K562 (cell line): ENCODE measurements around the gene CACNA2D3. TPM values are rescaled to one million over a fixed set of nuclear protein-coding genes. Genes with fewer than 3 reads are reported as not detected.

ENCODE experiments used
- ATAC-seq: fragments of 200-7000 bp; cut with Tn5 transposase; 3 replicates; pipeline ENCODE4 v1.9.1; 2020; ENCODE audit warnings: moderate library complexity
- BruUV-seq: library from RNA; stranded (reverse); fragments of 400-500 nt; replicated peaks from 2 replicates; lab custom pipeline; 2021; lab: Mats Ljungman, UMichigan
- CTCF ChIA-PET: fragments of 300-600 bp; formaldehyde crosslinking; extraction: SDS; loops from one replicate; lab custom pipeline; 2021; ENCODE audit warnings: low intra/inter-chr PET ratio; lab: Yijun Ruan, JAX
- POLR2A ChIA-PET: fragments of 300-600, 350-650 bp; sonication (Branson Sonifier 250); formaldehyde crosslinking; extraction: SDS; loops from one replicate; lab custom pipeline; 2021; ENCODE audit warnings: antibody characterized with exemption, inconsistent platforms; lab: Yijun Ruan, JAX
- DNase-seq, 4 experiments: peaks; one replicate each; pipeline versions ENCODE4 v3.0.0 to v3.0.0-alpha.2; 2011 to 2018; ENCODE audit warnings: low spot score in 3 of 4, mixed read lengths in 3 of 4; ENCODE audit errors: extremely low read depth in 1 of 4
- FAIRE-seq: peaks from 2 replicates; lab custom pipeline; 2011; peaks lifted over from hg19 to GRCh38; lab: Jason Lieb, UNC
- H2AFZ ChIP-seq: 2 replicates; pipeline ENCODE4 v1.6.0; 2011; ENCODE audit warnings: low read depth, low read length, control low read depth, inconsistent platforms
- H3K27ac ChIP-seq: fragments of 200-600 bp; 3 replicates; pipeline ENCODE4 v1.8.0; 2011; ENCODE audit warnings: low read depth, mild to moderate bottlenecking, control low read depth, inconsistent platforms, low read length, moderate library complexity, mixed read lengths; ENCODE audit errors: extremely low read depth
- H3K27me3 ChIP-seq, 2 experiments: fragments of 300-600 bp in 1 of 2; 2 replicates in 1 of 2; 3 replicates in 1 of 2; pipeline versions ENCODE4 v1.6.0 to v1.8.0; 2011; ENCODE audit warnings: inconsistent platforms in 2 of 2, low read length in 2 of 2, mild to moderate bottlenecking in 1 of 2, mixed read lengths in 1 of 2, moderate library complexity in 1 of 2; ENCODE audit not compliant: control insufficient read depth in 2 of 2, insufficient read depth in 2 of 2
- H3K36me3 ChIP-seq: fragments of 300-600 bp; 3 replicates; pipeline ENCODE4 v1.8.0; 2011; ENCODE audit warnings: mild to moderate bottlenecking, low read length, inconsistent platforms; ENCODE audit not compliant: control insufficient read depth, insufficient read depth
- H3K4me1 ChIP-seq, 2 experiments: fragments of 200-600 bp in 1 of 2; replicated peaks in 1 of 2; 2 replicates in 1 of 2; 3 replicates in 1 of 2; pipeline versions ENCODE4 v1.5.1 to v1.8.0; 2011; ENCODE audit warnings: inconsistent platforms in 2 of 2, low read length in 2 of 2, mild to moderate bottlenecking in 1 of 2, mixed read lengths in 1 of 2, moderate library complexity in 1 of 2; ENCODE audit not compliant: control insufficient read depth in 2 of 2, insufficient read depth in 2 of 2
- H3K4me2 ChIP-seq: 2 replicates; pipeline ENCODE4 v1.6.1; 2011; ENCODE audit warnings: low read length, control low read depth, inconsistent platforms, mixed read lengths; ENCODE audit not compliant: insufficient read depth
- H3K4me3 ChIP-seq: fragments of 200-600 bp; sonication (generic), shearing (Covaris generic); 2 replicates; pipeline ENCODE4 v1.5.1; 2016; ENCODE audit warnings: control low read depth, inconsistent platforms
- H3K79me2 ChIP-seq: fragments of 200-600 bp; 3 replicates; pipeline ENCODE4 v1.8.0; 2011; ENCODE audit warnings: low read length, inconsistent platforms; ENCODE audit not compliant: control insufficient read depth, insufficient read depth
- H3K9ac ChIP-seq, 2 experiments: 2 replicates each; pipeline versions ENCODE4 v1.6.0 to v1.6.1; 2011; ENCODE audit warnings: low read depth in 2 of 2, low read length in 2 of 2, control low read depth in 1 of 2, inconsistent platforms in 1 of 2, mild to moderate bottlenecking in 1 of 2, mixed read lengths in 1 of 2; ENCODE audit not compliant: insufficient read depth in 1 of 2
- H3K9me1 ChIP-seq: one replicate; pipeline ENCODE4 v1.6.0; 2011; ENCODE audit warnings: inconsistent platforms, mild to moderate bottlenecking, low read length, moderate library complexity; ENCODE audit not compliant: control insufficient read depth, insufficient read depth
- H3K9me3 ChIP-seq: replicated peaks from 2 replicates; pipeline ENCODE4 v1.5.1; 2011; ENCODE audit warnings: low read depth, low read length, inconsistent platforms; ENCODE audit not compliant: control insufficient read depth, insufficient read depth
- H4K20me1 ChIP-seq: replicated peaks from 2 replicates; pipeline ENCODE4 v1.6.1; 2011; ENCODE audit warnings: low read length, inconsistent platforms, mixed read lengths; ENCODE audit not compliant: control insufficient read depth, insufficient read depth
- CEBPG ChIP-seq, 3 experiments: fragments of 200-800 bp in 1 of 3; sonication (Bioruptor generic) in 1 of 3; sonication (generic) in 1 of 3; formaldehyde crosslinking in 1 of 3; IDR thresholded peaks in 2 of 3; conservative IDR thresholded peaks in 1 of 3; 2 replicates each; pipeline versions ENCODE4 v1.6.1 to v1.8.0; 2016 to 2022; ENCODE audit warnings: missing compliant biosample characterization in 2 of 3, missing genetic modification characterization in 2 of 3, mild to moderate bottlenecking in 1 of 3, missing genetic modification reagents in 1 of 3
- DACH1 ChIP-seq: fragments of 450-650 bp; IDR thresholded peaks from 2 replicates; pipeline ENCODE4 v1.6.1; 2018; ENCODE audit not compliant: partially characterized antibody
- HDGF ChIP-seq: fragments of 450-650 bp; IDR thresholded peaks from 2 replicates; pipeline ENCODE4 v1.6.1; 2016
- KDM5B ChIP-seq: fragments of 200-600 bp; sonication (generic); IDR thresholded peaks from 2 replicates; pipeline ENCODE4 v1.6.1; 2012; ENCODE audit warnings: low read depth, mild to moderate bottlenecking, moderate library complexity, low read length, control low read depth, inconsistent platforms; ENCODE audit not compliant: insufficient replicate concordance
- MAFF ChIP-seq: IDR thresholded peaks from 2 replicates; pipeline ENCODE4 v1.6.1; 2012; ENCODE audit warnings: low read length, improper control_type of control experiment
- NCOR1 ChIP-seq: fragments of 450-650 bp; IDR thresholded peaks from 2 replicates; pipeline ENCODE4 v1.6.1; 2016; ENCODE audit warnings: mild to moderate bottlenecking, moderate library complexity
- NFE2 ChIP-seq: IDR thresholded peaks from 2 replicates; pipeline ENCODE4 v1.6.1; 2014; ENCODE audit warnings: antibody characterized with exemption, low read depth
- NFIX ChIP-seq: fragments of 250-450 bp; sonication (Bioruptor Pico); IDR thresholded peaks from 2 replicates; pipeline ENCODE4 v1.4.0; 2020; ENCODE audit warnings: low read depth, mild to moderate bottlenecking, moderate library complexity
- PHB ChIP-seq: fragments of 250-450 bp; sonication (Bioruptor Pico); IDR thresholded peaks from 2 replicates; pipeline ENCODE4 v1.5.0; 2021
- POLR2G ChIP-seq: fragments of 200-400 bp; formaldehyde crosslinking; IDR thresholded peaks from 2 replicates; pipeline ENCODE4 v1.6.1; 2017; ENCODE audit warnings: low read depth, mild to moderate bottlenecking, antibody characterized with exemption, low read length, moderate library complexity
- SRSF3 ChIP-seq: fragments of 200-400 bp; formaldehyde crosslinking; IDR thresholded peaks from 2 replicates; pipeline ENCODE4 v1.6.1; 2016; ENCODE audit warnings: mild to moderate bottlenecking, low read length, moderate library complexity; ENCODE audit not compliant: insufficient read depth
- ZNF143 ChIP-seq: sonication (generic); formaldehyde crosslinking; IDR thresholded peaks from 2 replicates; pipeline ENCODE4 v1.9.0; 2022; ENCODE audit warnings: mild to moderate bottlenecking, missing genetic modification reagents
- ZNF644 ChIP-seq: fragments of 200-800 bp; sonication (Bioruptor generic); IDR thresholded peaks from 2 replicates; pipeline ENCODE4 v1.6.1; 2016; ENCODE audit warnings: low read depth, missing genetic modification characterization, missing compliant biosample characterization
- WGBS: fragments of 100-300 bp; shearing (Covaris generic); methylation state at CpG from one replicate; pipeline ENCODE4 v1.1.6; 2016; ENCODE audit warnings: low coverage, mixed read lengths; ENCODE audit not compliant: insufficient coverage; ENCODE audit errors: missing lambda C conversion rate; 5-methylcytosine and 5-hydroxymethylcytosine counted together
- in situ Hi-C: fragments of 300-500 bp; cut with MboI; formaldehyde crosslinking; loops from 4 replicates; pipeline ENCODE4 v1.15.0; 2018; ENCODE audit warnings: inconsistent platforms, mixed read lengths
- intact Hi-C: fragments of 100-400 bp; cut with micrococcal nuclease; formaldehyde crosslinking; loops from 2 replicates; pipeline ENCODE4 v1.14.2; 2022
- polyA plus RNA-seq, 8 experiments: library from polyadenylated mRNA; depleted of rRNA in 4 of 8; stranded (reverse) in 5 of 8; unstranded in 3 of 8; fragments of >200 nt; fragmentation: Nextera tagmentation in 2 of 8; fragmentation: Illumina TruSeq in 1 of 8; extraction: Ambion mirVana in 2 of 8; extraction: Trizol in 1 of 8; gene quantifications; 2 replicates each; pipeline versions ENCODE4 v1.2.1 to v1.2.3, GENCODE V29; 2011 to 2014; ENCODE audit warnings: inconsistent platforms in 1 of 8, missing spikeins in 1 of 8
- total RNA-seq, 7 experiments: library from RNA; depleted of rRNA in 6 of 7; stranded (reverse); fragments of >200 nt in 6 of 7; fragmentation: Illumina TruSeq in 2 of 7; extraction: Trizol in 2 of 7; gene quantifications; 2 replicates each; pipeline versions ENCODE4 v1.2.1 to v1.2.3, GENCODE V29; 2011 to 2021; ENCODE audit warnings: low replicate concordance in 1 of 7
- TF ChIP-seq, protein P1 (sequence below): fragments of 250-450 bp; sonication (Bioruptor Pico); IDR thresholded peaks from 2 replicates; pipeline ENCODE4 v1.9.0; 2021; ENCODE audit warnings: mild to moderate bottlenecking
- TF ChIP-seq, protein P2 (sequence below): fragments of 450-650 bp; formaldehyde crosslinking; IDR thresholded peaks from 2 replicates; pipeline ENCODE4 v1.4.0; 2022; ENCODE audit warnings: missing genetic modification characterization
- TF ChIP-seq, protein P3 (sequence below): IDR thresholded peaks from 2 replicates; pipeline ENCODE4 v1.6.1; 2016; ENCODE audit warnings: missing genetic modification characterization, missing compliant biosample characterization
- TF ChIP-seq, protein P4 (sequence below): fragments of 250-450 bp; sonication (Bioruptor Pico); IDR thresholded peaks from 2 replicates; pipeline ENCODE4 v1.8.0; 2021; ENCODE audit warnings: moderate library complexity, mild to moderate bottlenecking, inconsistent platforms
- TF ChIP-seq, protein P5 (sequence below), 2 experiments: IDR thresholded peaks; 2 replicates each; pipeline ENCODE4 v1.6.1; 2011; ENCODE audit warnings: borderline replicate concordance in 1 of 2, control low read depth in 1 of 2, low read depth in 1 of 2, low read length in 1 of 2, mild to moderate bottlenecking in 1 of 2, mixed read lengths in 1 of 2, moderate library complexity in 1 of 2; ENCODE audit not compliant: insufficient read depth in 1 of 2, insufficient read length in 1 of 2, poor library complexity in 1 of 2, severe bottlenecking in 1 of 2; ENCODE audit errors: extremely low read depth in 1 of 2

The CACNA2D3 gene
- total and polyA plus RNA-seq, 9 of the 15 experiments (the other 6 are each of a cell fraction or from before 2014, with no cell fraction given): 0.01 TPM; not detected in 8

DNA sequence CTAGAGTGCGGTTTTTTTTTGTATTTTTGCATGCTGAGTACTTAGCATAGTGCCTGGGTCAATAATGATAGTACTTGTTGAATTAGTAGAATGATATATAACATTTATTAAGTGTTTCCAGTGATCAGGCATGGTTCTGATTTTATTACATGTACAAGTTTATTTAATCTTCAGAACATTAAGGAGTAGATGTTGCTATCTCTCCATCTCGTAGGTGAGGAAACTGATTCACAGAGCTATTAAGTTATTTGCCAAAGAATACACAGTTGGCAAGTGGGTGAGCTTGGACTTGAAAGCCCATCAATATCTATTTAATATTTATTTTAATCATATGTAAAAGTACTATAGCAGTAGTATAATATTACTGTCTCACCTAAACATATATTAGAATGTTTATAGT is 219.5 kb downstream of the CACNA2D3 start:
- no peak overlapping the region for H3K9ac ChIP-seq
- FAIRE-seq: no peak
- in situ Hi-C loops (no loop called here), intact Hi-C loops (no loop called here)
- H3K4me2 ChIP-seq: no peak overlapping the region
- ChIA-PET CTCF (no interaction called here), POLR2A (interaction anchor here (0.6 kb wide), 1 partner anchor 1066 kb away, joined by 3 read pairs; no protein-coding TSS in a partner anchor)
- BruUV-seq: no TSS peak
- no peaks in the 10 kb centered on the region for H3K9me3 ChIP-seq
- H3K27ac ChIP-seq: no peak overlapping the region
- no peaks in the 10 kb centered on the region for H3K4me1 ChIP-seq
- WGBS: 0% methylated on average over 2 of the region's 2 CpGs
- no peak for DNase-seq
- no peak overlapping the region for H3K4me3 ChIP-seq
- no peaks in the 10 kb centered on the region for H3K36me3 ChIP-seq
- TF ChIP-seq CEBPG (CRISPR knock-in tag; IDR thresholded peaks at IDR 0.05) (no peak), CEBPG (tag; conservative IDR thresholded peaks at IDR 0.05 in 1 of 2, IDR thresholded peaks at IDR 0.05 in 1 of 2) (no peak), ZNF143 (CRISPR knock-in tag) (no peak), PHB (CRISPR knock-in tag) (no peak), KDM5B (no peak), DACH1 (no peak), POLR2G (no peak), SRSF3 (no peak), NCOR1 (no peak), NFIX (no peak), HDGF (no peak), MAFF (no peak), ZNF644 (tag) (no peak), NFE2 (no peak)
- TF ChIP-seq, protein P1, sequence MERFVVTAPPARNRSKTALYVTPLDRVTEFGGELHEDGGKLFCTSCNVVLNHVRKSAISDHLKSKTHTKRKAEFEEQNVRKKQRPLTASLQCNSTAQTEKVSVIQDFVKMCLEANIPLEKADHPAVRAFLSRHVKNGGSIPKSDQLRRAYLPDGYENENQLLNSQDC: no peak
- TF ChIP-seq, protein P2, sequence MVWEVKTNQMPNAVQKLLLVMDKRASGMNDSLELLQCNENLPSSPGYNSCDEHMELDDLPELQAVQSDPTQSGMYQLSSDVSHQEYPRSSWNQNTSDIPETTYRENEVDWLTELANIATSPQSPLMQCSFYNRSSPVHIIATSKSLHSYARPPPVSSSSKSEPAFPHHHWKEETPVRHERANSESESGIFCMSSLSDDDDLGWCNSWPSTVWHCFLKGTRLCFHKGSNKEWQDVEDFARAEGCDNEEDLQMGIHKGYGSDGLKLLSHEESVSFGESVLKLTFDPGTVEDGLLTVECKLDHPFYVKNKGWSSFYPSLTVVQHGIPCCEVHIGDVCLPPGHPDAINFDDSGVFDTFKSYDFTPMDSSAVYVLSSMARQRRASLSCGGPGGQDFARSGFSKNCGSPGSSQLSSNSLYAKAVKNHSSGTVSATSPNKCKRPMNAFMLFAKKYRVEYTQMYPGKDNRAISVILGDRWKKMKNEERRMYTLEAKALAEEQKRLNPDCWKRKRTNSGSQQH (CRISPR knock-in tag): no peak
- TF ChIP-seq, protein P3, sequence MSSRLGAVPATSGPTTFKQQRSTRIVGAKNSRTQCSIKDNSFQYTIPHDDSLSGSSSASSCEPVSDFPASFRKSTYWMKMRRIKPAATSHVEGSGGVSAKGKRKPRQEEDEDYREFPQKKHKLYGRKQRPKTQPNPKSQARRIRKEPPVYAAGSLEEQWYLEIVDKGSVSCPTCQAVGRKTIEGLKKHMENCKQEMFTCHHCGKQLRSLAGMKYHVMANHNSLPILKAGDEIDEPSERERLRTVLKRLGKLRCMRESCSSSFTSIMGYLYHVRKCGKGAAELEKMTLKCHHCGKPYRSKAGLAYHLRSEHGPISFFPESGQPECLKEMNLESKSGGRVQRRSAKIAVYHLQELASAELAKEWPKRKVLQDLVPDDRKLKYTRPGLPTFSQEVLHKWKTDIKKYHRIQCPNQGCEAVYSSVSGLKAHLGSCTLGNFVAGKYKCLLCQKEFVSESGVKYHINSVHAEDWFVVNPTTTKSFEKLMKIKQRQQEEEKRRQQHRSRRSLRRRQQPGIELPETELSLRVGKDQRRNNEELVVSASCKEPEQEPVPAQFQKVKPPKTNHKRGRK (tag): no peak
- TF ChIP-seq, protein P4, sequence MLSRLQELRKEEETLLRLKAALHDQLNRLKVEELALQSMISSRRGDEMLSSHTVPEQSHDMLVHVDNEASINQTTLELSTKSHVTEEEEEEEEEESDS (CRISPR knock-in tag): no peak
- TF ChIP-seq, protein P5, sequence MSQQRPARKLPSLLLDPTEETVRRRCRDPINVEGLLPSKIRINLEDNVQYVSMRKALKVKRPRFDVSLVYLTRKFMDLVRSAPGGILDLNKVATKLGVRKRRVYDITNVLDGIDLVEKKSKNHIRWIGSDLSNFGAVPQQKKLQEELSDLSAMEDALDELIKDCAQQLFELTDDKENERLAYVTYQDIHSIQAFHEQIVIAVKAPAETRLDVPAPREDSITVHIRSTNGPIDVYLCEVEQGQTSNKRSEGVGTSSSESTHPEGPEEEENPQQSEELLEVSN (IDR thresholded peaks at IDR 0.05; ENCODE audit: borderline replicate concordance in 1 of 2, extremely low read depth in 1 of 2, insufficient read depth in 1 of 2, insufficient read length in 1 of 2, low read depth in 1 of 2, low read length in 1 of 2, poor library complexity in 1 of 2, severe bottlenecking in 1 of 2): no peak
- no peaks in the 10 kb centered on the region for H4K20me1 ChIP-seq
- no peak overlapping the region for H2AFZ ChIP-seq
- H3K9me1 ChIP-seq: no peaks in the 10 kb centered on the region
- ATAC-seq: no peak
- no peaks in the 10 kb centered on the region; a peak in 2 of 5 replicates for H3K27me3 ChIP-seq
- H3K79me2 ChIP-seq: no peaks in the 10 kb centered on the region
